WERI-Rb-1 (cell line): ENCODE data around the gene FAM53A.
"Not testable (repeated sequence)": the region's sequence is repeated elsewhere in the genome, so short reads cannot be mapped to it uniquely, and the experiment has no call there.

Experiments used
- DNase-seq: peaks from one replicate; pipeline ENCODE4 v3.0.0-alpha.2; 2020
- H3K27ac ChIP-seq: fragments of 250-450 bp; sonication (Bioruptor Pico); 2 replicates; pipeline ENCODE4 v1.5.1; 2020; ENCODE audit warnings: mild to moderate bottlenecking, moderate library complexity
- H3K27me3 ChIP-seq: fragments of 250-450 bp; sonication (Bioruptor Pico); 2 replicates; pipeline ENCODE4 v1.5.1; 2021; ENCODE audit warnings: mild to moderate bottlenecking, low read depth, moderate library complexity; ENCODE audit not compliant: insufficient read depth, severe bottlenecking
- H3K36me3 ChIP-seq: fragments of 250-450 bp; sonication (Bioruptor Pico); 2 replicates; pipeline ENCODE4 v1.5.1; 2020; ENCODE audit warnings: mild to moderate bottlenecking, moderate library complexity
- H3K4me3 ChIP-seq: 2 replicates; pipeline ENCODE4 v1.5.1; 2011; ENCODE audit warnings: low read depth, mild to moderate bottlenecking, control low read depth, low read length
- H3K9me3 ChIP-seq: fragments of 250-450 bp; sonication (Bioruptor Pico); 2 replicates; pipeline ENCODE4 v1.5.1; 2021; ENCODE audit warnings: mild to moderate bottlenecking, moderate library complexity; ENCODE audit not compliant: severe bottlenecking
- CTCF ChIP-seq: IDR thresholded peaks from 2 replicates; pipeline ENCODE4 v1.5.1; 2011; ENCODE audit warnings: low read depth, mild to moderate bottlenecking, control low read depth, inconsistent platforms, low read length

Gene FAM53A

DNA sequence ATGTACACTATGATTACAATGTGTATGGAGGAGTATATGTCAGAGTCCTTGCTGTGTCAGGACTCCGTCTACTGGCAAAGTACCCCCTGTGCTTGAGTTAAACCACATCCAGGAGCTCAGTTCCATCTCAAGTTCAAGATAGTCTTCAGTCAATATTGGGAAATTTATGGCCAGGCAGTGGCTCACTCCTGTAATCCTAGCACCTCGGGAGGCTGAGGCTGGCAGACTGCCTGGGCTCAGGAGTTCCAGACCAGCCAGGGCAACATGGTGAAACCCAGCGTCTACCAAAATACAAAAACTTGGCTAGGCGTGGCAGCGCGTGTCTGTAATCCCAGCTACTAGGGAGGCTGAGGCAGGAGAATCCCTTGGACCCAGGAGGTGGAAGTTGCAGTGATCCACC is 22.2 kb upstream of the FAM53A start:
- Histone ChIP-seq H3K4me3 (no peak overlapping the region), H3K27ac (no peak overlapping the region), H3K36me3 (peaks cover 95% of the 10 kb centered on the region), H3K9me3 (no peaks in the 10 kb centered on the region), H3K27me3 (no peaks in the 10 kb centered on the region)
- no peak for DNase-seq
- no peak for TF ChIP-seq CTCF

DNA sequence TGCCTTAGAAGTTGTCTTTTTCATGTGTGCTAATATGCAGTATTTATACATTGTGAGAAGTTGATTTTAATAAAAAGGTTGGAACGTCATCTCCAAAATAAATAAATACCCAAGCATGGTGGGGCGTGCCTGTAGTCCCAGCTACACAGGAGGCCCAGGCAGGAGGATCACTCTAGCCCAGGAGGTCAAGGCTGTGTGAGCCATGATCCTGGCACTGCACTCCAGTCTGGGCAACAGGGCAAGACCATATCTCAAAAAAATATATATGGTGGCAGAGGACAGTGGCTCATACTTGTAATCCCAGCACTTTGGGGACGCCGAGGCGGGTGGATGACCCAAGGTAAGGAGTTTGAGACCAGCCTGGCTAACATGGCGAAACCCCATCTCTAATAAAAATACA is 21.6 kb upstream of the FAM53A start:
- Histone ChIP-seq H3K27ac (no peak overlapping the region), H3K9me3 (no peaks in the 10 kb centered on the region), H3K4me3 (no peak overlapping the region), H3K36me3 (peaks cover 96% of the 10 kb centered on the region), H3K27me3 (no peaks in the 10 kb centered on the region)
- no peak for DNase-seq
- no peak for TF ChIP-seq CTCF

DNA sequence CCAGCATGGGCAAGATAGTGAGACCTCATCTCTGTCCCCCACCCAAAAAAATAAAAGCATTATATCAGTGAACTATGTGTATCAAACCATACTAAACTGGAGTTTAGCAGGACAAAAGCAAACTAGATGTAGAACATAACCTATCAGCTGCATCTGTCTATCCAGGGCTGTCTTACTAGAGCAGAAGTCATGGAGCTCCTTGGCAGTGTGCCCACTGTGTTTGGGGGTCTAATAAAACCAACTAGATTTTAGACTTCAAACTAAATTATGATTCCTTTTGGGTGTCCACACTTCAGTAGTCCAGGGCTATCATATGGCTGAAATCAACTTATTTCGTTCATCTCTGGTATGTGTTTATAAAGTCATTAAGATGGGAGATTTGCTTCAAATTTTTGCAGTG is 19.8 kb upstream of the FAM53A start:
- Histone ChIP-seq H3K9me3 (no peaks in the 10 kb centered on the region), H3K36me3 (peaks cover 96% of the 10 kb centered on the region), H3K27me3 (no peaks in the 10 kb centered on the region), H3K4me3 (no peak overlapping the region), H3K27ac (no peak overlapping the region)
- TF ChIP-seq CTCF: no peak
- DNase-seq: no peak

- H3K4me3 ChIP-seq, DNase-seq, H3K9me3 ChIP-seq, H3K27ac ChIP-seq, H3K27me3 ChIP-seq: not testable (repeated sequence)
- peaks cover 97% of the 10 kb centered on the region for H3K36me3 ChIP-seq
These were observed 17.6 kb upstream of the FAM53A start for GRCh38 chr4:1701671-1702070.

DNA sequence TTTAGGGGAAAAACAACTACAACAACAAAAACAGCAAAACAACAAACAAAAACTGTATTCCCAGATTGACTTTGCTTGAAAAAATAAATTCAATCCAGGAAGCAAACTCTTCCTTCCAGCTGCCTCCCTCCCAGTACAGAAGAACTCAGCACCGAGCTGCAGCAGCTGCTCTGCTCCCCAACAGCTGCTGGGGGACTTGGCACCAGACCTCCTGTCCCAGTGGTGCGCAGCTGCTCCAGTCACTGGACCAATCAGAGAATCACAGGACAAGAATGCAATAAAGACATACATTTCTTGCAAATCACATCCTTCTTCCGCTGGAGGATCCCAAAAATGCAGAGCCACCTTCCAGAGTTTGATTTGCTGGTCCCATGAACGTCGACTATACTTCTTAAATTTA is 11.8 kb upstream of the FAM53A start:
- H3K4me3 ChIP-seq: no peak overlapping the region
- TF ChIP-seq CTCF: no peak
- no peaks in the 10 kb centered on the region for H3K9me3 ChIP-seq
- peaks cover 98% of the 10 kb centered on the region for H3K36me3 ChIP-seq
- DNase-seq: no peak
- H3K27ac ChIP-seq: no peak overlapping the region
- no peaks in the 10 kb centered on the region for H3K27me3 ChIP-seq

- Histone ChIP-seq H3K9me3 (no peaks in the 10 kb centered on the region), H3K4me3 (no peak overlapping the region), H3K27ac (no peak overlapping the region), H3K36me3 (peaks cover 86% of the 10 kb centered on the region), H3K27me3 (no peaks in the 10 kb centered on the region)
- peak; percentile 79 for DNase-seq
- peak; percentile 97 for TF ChIP-seq CTCF
These were observed 9.2 kb upstream of the FAM53A start for GRCh38 chr4:1693131-1693896.
